Kidney epithelial cell (primary cell): ENCODE measurements around the gene SHROOM2. TPM values are rescaled to one million over a fixed set of nuclear protein-coding genes. Genes with fewer than 3 reads are reported as not detected.

ENCODE experiments used
- DNase-seq: peaks from one replicate; pipeline ENCODE4 v3.0.0-alpha.2; 2010; ENCODE audit warnings: low read depth
- H3K27me3 ChIP-seq: 2 replicates; pipeline ENCODE4 v1.6.0; 2011; ENCODE audit warnings: low read length; ENCODE audit not compliant: control insufficient read depth, insufficient read depth
- H3K36me3 ChIP-seq: 2 replicates; pipeline ENCODE4 v1.5.1; 2011; ENCODE audit warnings: low read length; ENCODE audit not compliant: control insufficient read depth, insufficient read depth
- H3K4me3 ChIP-seq: 2 replicates; pipeline ENCODE4 v1.5.1; 2011; ENCODE audit warnings: low read depth, mild to moderate bottlenecking, control low read depth, low read length
- total RNA-seq: library from RNA; depleted of rRNA; stranded (reverse); fragments of >200 nt; gene quantifications from 2 replicates; pipeline ENCODE4 v1.2.3, GENCODE V29; 2015
- TF ChIP-seq, protein P1 (sequence below): IDR thresholded peaks from 2 replicates; pipeline ENCODE4 v1.5.1; 2011; ENCODE audit warnings: mild to moderate bottlenecking, moderate library complexity, low read length, control low read depth, inconsistent platforms; ENCODE audit not compliant: insufficient read depth, poor library complexity, severe bottlenecking

SHROOM2 gene
- total RNA-seq, 1 donor from 2014 or later: 10.6 TPM

DNA sequence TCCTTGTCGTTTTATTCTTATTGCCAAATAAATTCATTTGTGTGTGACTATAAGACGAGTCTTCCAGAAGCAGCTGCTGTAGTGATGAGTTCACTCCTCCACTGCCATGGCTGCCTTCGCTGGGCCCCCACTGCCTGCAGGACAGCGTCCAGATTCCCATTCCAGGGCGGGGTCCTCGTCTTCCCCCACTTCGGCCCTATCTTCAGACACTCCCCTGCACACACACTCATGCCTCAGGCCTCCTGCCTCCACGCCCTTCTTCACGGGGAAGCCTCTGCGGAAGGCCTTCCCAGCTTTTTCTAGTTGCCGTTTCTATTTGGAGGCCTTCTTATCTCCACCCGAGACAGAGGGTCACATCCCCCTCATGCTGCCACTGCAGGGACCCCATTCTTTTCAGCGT lies 80.4 kb downstream of the SHROOM2 start:
- no peak for DNase-seq
- H3K27me3 ChIP-seq: no peaks in the 10 kb centered on the region
- TF ChIP-seq, protein P1, sequence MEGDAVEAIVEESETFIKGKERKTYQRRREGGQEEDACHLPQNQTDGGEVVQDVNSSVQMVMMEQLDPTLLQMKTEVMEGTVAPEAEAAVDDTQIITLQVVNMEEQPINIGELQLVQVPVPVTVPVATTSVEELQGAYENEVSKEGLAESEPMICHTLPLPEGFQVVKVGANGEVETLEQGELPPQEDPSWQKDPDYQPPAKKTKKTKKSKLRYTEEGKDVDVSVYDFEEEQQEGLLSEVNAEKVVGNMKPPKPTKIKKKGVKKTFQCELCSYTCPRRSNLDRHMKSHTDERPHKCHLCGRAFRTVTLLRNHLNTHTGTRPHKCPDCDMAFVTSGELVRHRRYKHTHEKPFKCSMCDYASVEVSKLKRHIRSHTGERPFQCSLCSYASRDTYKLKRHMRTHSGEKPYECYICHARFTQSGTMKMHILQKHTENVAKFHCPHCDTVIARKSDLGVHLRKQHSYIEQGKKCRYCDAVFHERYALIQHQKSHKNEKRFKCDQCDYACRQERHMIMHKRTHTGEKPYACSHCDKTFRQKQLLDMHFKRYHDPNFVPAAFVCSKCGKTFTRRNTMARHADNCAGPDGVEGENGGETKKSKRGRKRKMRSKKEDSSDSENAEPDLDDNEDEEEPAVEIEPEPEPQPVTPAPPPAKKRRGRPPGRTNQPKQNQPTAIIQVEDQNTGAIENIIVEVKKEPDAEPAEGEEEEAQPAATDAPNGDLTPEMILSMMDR: no peak
- H3K4me3 ChIP-seq: no peak overlapping the region
- no peaks in the 10 kb centered on the region for H3K36me3 ChIP-seq

GRCh38 chrX:9867226-9867625 lies 81.0 kb downstream of the SHROOM2 start:
- no peaks in the 10 kb centered on the region for H3K27me3 ChIP-seq
- TF ChIP-seq, protein P1: no peak
- no peak overlapping the region for H3K4me3 ChIP-seq
- no peaks in the 10 kb centered on the region for H3K36me3 ChIP-seq
- no peak for DNase-seq

DNA sequence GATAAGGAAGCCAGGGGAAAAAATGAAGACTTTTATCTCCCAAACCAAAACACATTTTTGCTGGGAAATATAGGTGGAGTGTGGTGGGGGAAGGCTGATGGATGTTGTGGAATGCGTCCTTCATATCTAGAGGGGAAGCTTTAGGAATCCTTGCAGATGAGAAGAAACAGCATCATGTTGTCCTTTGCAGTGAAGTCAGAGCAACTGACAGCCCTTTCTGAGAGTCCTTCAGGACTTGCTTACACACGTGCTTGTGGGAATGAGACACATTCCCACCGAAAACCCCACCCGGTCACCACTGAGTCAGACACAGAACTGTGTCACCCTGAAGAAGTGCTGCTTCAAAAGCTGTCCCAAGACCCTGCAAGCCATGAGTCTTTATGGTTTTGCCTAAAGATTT lies 81.5 kb downstream of the SHROOM2 start:
- H3K27me3 ChIP-seq: no peaks in the 10 kb centered on the region
- TF ChIP-seq, protein P1: no peak
- H3K4me3 ChIP-seq: no peak overlapping the region
- H3K36me3 ChIP-seq: no peaks in the 10 kb centered on the region
- DNase-seq: no peak

DNA sequence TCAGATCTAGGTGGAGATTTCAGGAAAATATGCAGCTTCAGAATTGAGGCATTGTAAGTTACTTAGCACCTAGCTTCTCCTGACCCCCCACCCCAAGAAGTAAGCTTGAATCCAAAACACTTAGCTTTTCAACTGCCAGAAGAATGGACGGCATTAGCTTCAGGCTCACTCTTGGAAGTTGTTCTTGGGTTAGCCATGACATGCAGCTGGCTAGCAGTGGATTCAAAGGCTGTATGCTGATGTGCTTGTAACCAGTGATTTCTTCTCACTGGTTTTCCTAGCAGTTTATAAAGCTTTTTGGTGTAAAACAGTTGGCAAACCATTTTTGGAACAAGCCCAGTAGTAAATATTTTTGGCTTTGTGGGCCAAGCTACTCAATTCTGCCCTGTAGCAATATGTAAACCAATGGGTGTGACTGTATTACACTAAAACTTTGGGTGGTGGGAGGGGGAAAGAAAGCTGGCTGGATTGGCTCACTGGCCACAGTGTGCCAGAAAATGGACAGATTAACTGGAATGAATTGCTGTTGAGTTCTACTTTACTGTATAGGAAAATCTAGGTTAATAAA lies 85.6 kb downstream of the SHROOM2 start:
- H3K4me3 ChIP-seq: no peak overlapping the region
- TF ChIP-seq, protein P1: no peak
- H3K36me3 ChIP-seq: no peaks in the 10 kb centered on the region
- no peaks in the 10 kb centered on the region for H3K27me3 ChIP-seq
- DNase-seq: no peak

- DNase-seq: no peak
- TF ChIP-seq, protein P1: no peak
- H3K27me3 ChIP-seq: no peaks in the 10 kb centered on the region
- no peak overlapping the region for H3K4me3 ChIP-seq
- H3K36me3 ChIP-seq: no peaks in the 10 kb centered on the region
These were observed 87.1 kb downstream of the SHROOM2 start for GRCh38 chrX:9873360-9873759.

GRCh38 chrX:9873952-9874351 lies 87.7 kb downstream of the SHROOM2 start:
- Histone ChIP-seq H3K36me3 (no peaks in the 10 kb centered on the region), H3K27me3 (no peaks in the 10 kb centered on the region), H3K4me3 (no peak overlapping the region)
- TF ChIP-seq, protein P1: peak; percentile 53
- no peak for DNase-seq
